Astrocyte (in vitro differentiated cells and primary cell): ENCODE results near the gene PKP1. TPM values are rescaled to one million over a fixed set of nuclear protein-coding genes. Genes with fewer than 3 reads are reported as not detected.

Source experiments
- DNase-seq: peaks from one replicate; pipeline ENCODE4 v3.0.0-alpha.2; 2010; ENCODE audit warnings: low read depth
- FAIRE-seq: peaks from 2 replicates; lab custom pipeline; 2011; peaks lifted over from hg19 to GRCh38; lab: Jason Lieb, UNC
- H2AFZ ChIP-seq: 2 replicates; pipeline ENCODE4 v1.6.0; 2012; ENCODE audit warnings: low read depth, low read length, inconsistent platforms
- H3K27ac ChIP-seq: 2 replicates; pipeline ENCODE4 v1.5.1; 2011; ENCODE audit warnings: low read depth, low read length, inconsistent platforms
- H3K27me3 ChIP-seq: 2 replicates; pipeline ENCODE4 v1.6.0; 2011; ENCODE audit warnings: low read length, inconsistent platforms; ENCODE audit not compliant: insufficient read depth
- H3K36me3 ChIP-seq: 2 replicates; pipeline ENCODE4 v1.5.1; 2011; ENCODE audit warnings: low read length, inconsistent platforms; ENCODE audit not compliant: insufficient read depth
- H3K4me1 ChIP-seq: 2 replicates; pipeline ENCODE4 v1.5.1; 2011; ENCODE audit warnings: low read length, inconsistent platforms; ENCODE audit not compliant: insufficient read depth
- H3K4me2 ChIP-seq: 2 replicates; pipeline ENCODE4 v1.6.0; 2012; ENCODE audit warnings: low read length, inconsistent platforms
- H3K4me3 ChIP-seq: 2 replicates; pipeline ENCODE4 v1.5.1; 2011; ENCODE audit warnings: low read depth, mild to moderate bottlenecking, low read length, inconsistent platforms; ENCODE audit not compliant: insufficient read depth
- H3K79me2 ChIP-seq: 2 replicates; pipeline ENCODE4 v1.6.0; 2012; ENCODE audit warnings: mild to moderate bottlenecking, low read length, inconsistent platforms; ENCODE audit not compliant: insufficient read depth
- H3K9ac ChIP-seq: 2 replicates; pipeline ENCODE4 v1.6.0; 2012; ENCODE audit warnings: mild to moderate bottlenecking, low read length, inconsistent platforms
- H3K9me3 ChIP-seq: 2 replicates; pipeline ENCODE4 v1.5.1; 2012; ENCODE audit warnings: low read depth, mild to moderate bottlenecking, low read length, inconsistent platforms; ENCODE audit not compliant: insufficient read depth
- H4K20me1 ChIP-seq: 2 replicates; pipeline ENCODE4 v1.6.0; 2012; ENCODE audit warnings: low read length, inconsistent platforms; ENCODE audit not compliant: insufficient read depth
- H3K27ac Mint-ChIP-seq: one replicate; pipeline ENCODE4 v1.8.0; 2021; ENCODE audit warnings: mild to moderate bottlenecking, mixed read lengths; ENCODE audit not compliant: unreplicated experiment
- H3K27me3 Mint-ChIP-seq: one replicate; pipeline ENCODE4 v1.8.0; 2021; ENCODE audit warnings: low read depth, mixed read lengths; ENCODE audit not compliant: unreplicated experiment
- H3K36me3 Mint-ChIP-seq: one replicate; pipeline ENCODE4 v1.8.0; 2021; ENCODE audit warnings: low read depth, mixed read lengths; ENCODE audit not compliant: unreplicated experiment
- H3K4me1 Mint-ChIP-seq: one replicate; pipeline ENCODE4 v1.8.0; 2021; ENCODE audit warnings: low read depth, mixed read lengths; ENCODE audit not compliant: unreplicated experiment
- H3K4me3 Mint-ChIP-seq: one replicate; pipeline ENCODE4 v1.8.0; 2021; ENCODE audit warnings: mild to moderate bottlenecking, moderate library complexity, mixed read lengths; ENCODE audit not compliant: unreplicated experiment
- H3K9me3 Mint-ChIP-seq: one replicate; pipeline ENCODE4 v1.8.0; 2021; ENCODE audit warnings: mild to moderate bottlenecking, mixed read lengths; ENCODE audit not compliant: unreplicated experiment
- EZH2 ChIP-seq: IDR thresholded peaks from 2 replicates; pipeline ENCODE4 v1.6.1; 2012; ENCODE audit warnings: mild to moderate bottlenecking, low read length, inconsistent platforms; ENCODE audit not compliant: insufficient read depth
- total RNA-seq: library from RNA; stranded (reverse); gene quantifications from 2 replicates; pipeline ENCODE4 v1.2.1, GENCODE V29; 2021
- TF ChIP-seq, protein P1 (sequence below): IDR thresholded peaks from 2 replicates; pipeline ENCODE4 v1.5.1; 2011; ENCODE audit warnings: low read depth, mild to moderate bottlenecking, inconsistent platforms, low read length, moderate library complexity; ENCODE audit not compliant: insufficient read depth

Gene PKP1
- total RNA-seq, 1 donor from 2014 or later = 0.07 TPM

DNA sequence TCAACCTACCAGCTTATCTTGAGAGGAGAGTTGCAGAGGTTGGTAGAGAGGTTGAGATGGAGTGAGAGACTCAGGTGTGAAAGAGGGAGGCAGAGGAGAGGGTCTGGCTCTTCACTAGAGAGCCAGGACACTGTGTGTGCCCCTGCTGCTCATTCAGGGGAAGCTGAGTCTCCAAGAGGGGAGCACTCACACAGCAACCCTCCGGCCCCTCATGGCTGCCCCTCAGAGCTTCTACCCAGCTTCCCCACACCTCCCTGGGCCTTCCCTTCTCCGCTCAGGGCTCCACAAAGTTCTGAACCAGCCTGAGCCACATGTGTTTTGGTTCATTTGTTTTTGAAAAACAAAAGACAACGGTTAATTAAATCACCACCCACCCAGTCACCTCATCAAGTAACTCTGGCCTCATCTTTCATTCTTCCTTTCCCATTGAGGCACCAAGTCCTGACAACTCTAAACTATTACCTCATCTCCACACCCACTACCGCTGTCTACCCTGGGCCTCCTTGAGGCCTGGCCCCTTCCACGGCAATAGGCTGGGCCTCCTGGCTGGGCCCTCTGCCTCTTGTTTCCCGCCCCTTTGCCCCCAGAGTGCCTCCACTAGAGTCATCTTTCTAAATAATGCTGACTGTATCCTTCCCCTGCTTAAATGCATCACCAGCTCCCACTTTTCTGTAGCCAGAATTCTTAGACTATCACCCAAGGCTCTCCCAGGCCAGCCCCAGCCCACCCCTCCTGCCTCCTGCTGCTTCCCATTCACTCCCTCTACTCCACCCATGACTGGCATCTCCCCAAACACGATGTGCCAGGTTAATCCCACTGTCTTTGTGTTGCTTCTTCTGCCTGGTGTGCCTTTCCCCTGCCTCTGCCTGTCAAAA lies 61.1 kb downstream of the PKP1 start:
- no peaks in the 10 kb centered on the region for H3K36me3 ChIP-seq
- TF ChIP-seq, protein P1, sequence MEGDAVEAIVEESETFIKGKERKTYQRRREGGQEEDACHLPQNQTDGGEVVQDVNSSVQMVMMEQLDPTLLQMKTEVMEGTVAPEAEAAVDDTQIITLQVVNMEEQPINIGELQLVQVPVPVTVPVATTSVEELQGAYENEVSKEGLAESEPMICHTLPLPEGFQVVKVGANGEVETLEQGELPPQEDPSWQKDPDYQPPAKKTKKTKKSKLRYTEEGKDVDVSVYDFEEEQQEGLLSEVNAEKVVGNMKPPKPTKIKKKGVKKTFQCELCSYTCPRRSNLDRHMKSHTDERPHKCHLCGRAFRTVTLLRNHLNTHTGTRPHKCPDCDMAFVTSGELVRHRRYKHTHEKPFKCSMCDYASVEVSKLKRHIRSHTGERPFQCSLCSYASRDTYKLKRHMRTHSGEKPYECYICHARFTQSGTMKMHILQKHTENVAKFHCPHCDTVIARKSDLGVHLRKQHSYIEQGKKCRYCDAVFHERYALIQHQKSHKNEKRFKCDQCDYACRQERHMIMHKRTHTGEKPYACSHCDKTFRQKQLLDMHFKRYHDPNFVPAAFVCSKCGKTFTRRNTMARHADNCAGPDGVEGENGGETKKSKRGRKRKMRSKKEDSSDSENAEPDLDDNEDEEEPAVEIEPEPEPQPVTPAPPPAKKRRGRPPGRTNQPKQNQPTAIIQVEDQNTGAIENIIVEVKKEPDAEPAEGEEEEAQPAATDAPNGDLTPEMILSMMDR = no peak
- TF ChIP-seq EZH2 = no peak
- H3K4me1 Mint-ChIP-seq = peaks cover 3% of the 10 kb centered on the region
- H3K27ac ChIP-seq = no peak overlapping the region
- H4K20me1 ChIP-seq = no peaks in the 10 kb centered on the region
- no peak overlapping the region for H3K4me2 ChIP-seq
- no peak overlapping the region for H3K9ac ChIP-seq
- no peaks in the 10 kb centered on the region for H3K4me1 ChIP-seq
- no peak overlapping the region for H2AFZ ChIP-seq
- no peak overlapping the region for H3K4me3 Mint-ChIP-seq
- H3K36me3 Mint-ChIP-seq = no peaks in the 10 kb centered on the region
- H3K9me3 ChIP-seq = no peaks in the 10 kb centered on the region
- H3K27me3 ChIP-seq = peaks cover 18% of the 10 kb centered on the region
- peaks cover 8% of the 10 kb centered on the region for H3K9me3 Mint-ChIP-seq
- FAIRE-seq = no peak
- H3K27me3 Mint-ChIP-seq = peaks cover 16% of the 10 kb centered on the region
- H3K4me3 ChIP-seq = no peak overlapping the region
- no peak for DNase-seq
- no peaks in the 10 kb centered on the region for H3K79me2 ChIP-seq
- no peak overlapping the region for H3K27ac Mint-ChIP-seq

DNA sequence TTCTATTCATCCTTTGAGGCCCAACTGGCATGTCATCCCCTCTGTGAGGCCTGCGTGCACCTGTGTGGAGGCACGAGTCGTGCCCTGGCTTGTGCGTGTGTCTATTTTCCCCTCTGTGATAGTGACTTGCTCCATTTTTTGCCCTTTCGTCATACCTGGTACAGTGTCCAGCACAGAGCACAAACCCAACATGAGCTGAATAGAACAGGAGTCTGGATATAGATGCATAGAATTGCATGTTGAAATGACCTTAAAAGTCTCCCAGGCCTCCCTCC lies 61.7 kb downstream of the PKP1 start:
- Histone ChIP-seq H3K9me3 (no peaks in the 10 kb centered on the region), H3K27me3 (peaks cover 18% of the 10 kb centered on the region), H3K4me3 (no peak overlapping the region), H3K79me2 (no peaks in the 10 kb centered on the region), H3K4me1 (no peaks in the 10 kb centered on the region), H3K27ac (no peak overlapping the region), H3K36me3 (no peaks in the 10 kb centered on the region), H2AFZ (no peak overlapping the region), H3K9ac (no peak overlapping the region), H4K20me1 (no peaks in the 10 kb centered on the region), H3K4me2 (no peak overlapping the region)
- H3K36me3 Mint-ChIP-seq = no peaks in the 10 kb centered on the region
- H3K9me3 Mint-ChIP-seq = peaks cover 8% of the 10 kb centered on the region
- DNase-seq (no peak), FAIRE-seq (no peak)
- peaks cover 3% of the 10 kb centered on the region for H3K4me1 Mint-ChIP-seq
- H3K4me3 Mint-ChIP-seq = no peak overlapping the region
- peaks cover 16% of the 10 kb centered on the region for H3K27me3 Mint-ChIP-seq
- TF ChIP-seq EZH2 = no peak
- TF ChIP-seq, protein P1 = no peak
- H3K27ac Mint-ChIP-seq = no peak overlapping the region

DNA sequence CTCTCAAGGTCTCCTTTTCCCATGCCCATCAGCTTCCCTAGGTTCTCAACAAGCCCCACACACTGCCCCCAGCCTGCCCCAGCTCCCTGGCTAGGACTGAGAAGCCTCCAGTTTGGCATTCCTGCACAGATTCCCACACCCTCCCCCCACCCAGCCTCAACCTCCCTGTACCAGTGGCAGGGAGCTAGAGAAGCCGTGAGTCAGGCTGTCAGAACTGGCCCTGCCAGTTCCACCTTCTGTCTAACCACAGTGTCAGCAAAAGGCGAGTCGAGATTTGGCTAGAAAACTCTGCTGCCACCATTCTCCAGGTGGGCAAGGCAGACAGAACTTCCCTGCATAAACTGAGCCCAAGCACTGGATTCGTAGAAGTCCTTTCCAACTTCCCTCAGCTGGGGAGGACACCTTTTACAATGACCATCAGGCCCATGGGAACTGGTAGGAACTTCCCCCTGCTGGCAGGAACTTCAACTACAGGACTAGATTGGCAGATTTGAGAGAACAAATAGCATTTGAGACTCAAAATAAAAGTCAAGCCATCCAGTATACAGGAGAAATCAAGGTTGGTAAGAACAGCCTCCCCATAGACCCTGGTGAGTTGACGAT lies 63.1 kb downstream of the PKP1 start:
- Histone ChIP-seq H2AFZ (no peak overlapping the region), H3K9me3 (no peaks in the 10 kb centered on the region), H3K27ac (no peak overlapping the region), H3K4me1 (no peaks in the 10 kb centered on the region), H3K79me2 (no peaks in the 10 kb centered on the region), H3K4me2 (no peak overlapping the region), H3K9ac (no peak overlapping the region), H3K36me3 (no peaks in the 10 kb centered on the region), H3K4me3 (no peak overlapping the region), H3K27me3 (peaks cover 11% of the 10 kb centered on the region), H4K20me1 (no peaks in the 10 kb centered on the region)
- TF ChIP-seq EZH2 = no peak
- TF ChIP-seq, protein P1 = peak; percentile 77
- Mint-ChIP-seq H3K9me3 (peaks cover 4% of the 10 kb centered on the region), H3K4me3 (no peak overlapping the region), H3K4me1 (peaks cover 3% of the 10 kb centered on the region), H3K27me3 (peaks cover 22% of the 10 kb centered on the region), H3K27ac (no peak overlapping the region), H3K36me3 (no peaks in the 10 kb centered on the region)
- FAIRE-seq (peak; percentile 65), DNase-seq (peak; percentile 27)
